Measurements from ENCODE around the gene DIAPH3. TPM values are rescaled to one million over a fixed set of nuclear protein-coding genes. Genes with fewer than 3 reads are reported as not detected.

DIAPH3 gene
- total RNA-seq, 5 donors from 2014 or later (not counting 1 experiment from before 2014, with no cell fraction given) = 0.14 to 0.45 (median 0.30) TPM

GRCh38 chr13:60019119-60019993 lies 144.4 kb downstream of the DIAPH3 start:
- Mint-ChIP-seq H3K9me3 (peaks cover 5 to 8% (median 6%) of the 10 kb centered on the region in 3 donors), H3K36me3 (no peaks in the 10 kb centered on the region), H3K27ac (no peak overlapping the region), H3K4me1 (peaks cover 10 to 20% (median 13%) of the 10 kb centered on the region in 3 donors), H3K27me3 (no peaks in the 10 kb centered on the region), H3K4me3 (no peak overlapping the region)
- CTCF ChIA-PET = no interaction called here
- POLR2A ChIA-PET = no interaction called here
- Histone ChIP-seq H3K4me3 (ENCODE audit: control insufficient read depth in 1 of 2, extremely low read depth in 1 of 2, low read length in 1 of 2) (no peak overlapping the region), H3K9me3 (no peaks in the 10 kb centered on the region), H3K4me1 (ENCODE audit: control insufficient read depth in 1 of 2, extremely low read depth in 1 of 2, insufficient read depth in 2 of 2, low read length in 2 of 2) (peaks cover 0 to 2% of the 10 kb centered on the region in 2 experiments), H3K36me3 (ENCODE audit: control insufficient read depth in 2 of 2, extremely low read depth in 1 of 2, insufficient read depth in 1 of 2, low read length in 1 of 2) (no peaks in the 10 kb centered on the region), H3K27me3 (replicated peaks in 1 of 2; ENCODE audit: control insufficient read depth in 2 of 2, extremely low read depth in 1 of 2, insufficient read depth in 2 of 2, low read length in 1 of 2) (no peaks in the 10 kb centered on the region), H3K27ac (ENCODE audit: low read length) (no peak overlapping the region)
- no CpG with 5 or more reads among the region's 6 CpGs for WGBS (ENCODE audit: insufficient coverage)
- DNase-seq = no peak
- no peak for ATAC-seq (replicated peaks in 1 of 4)

- Mint-ChIP-seq H3K27me3 (no peaks in the 10 kb centered on the region), H3K27ac (no peak overlapping the region), H3K9me3 (peaks cover 0 to 5% (median 2%) of the 10 kb centered on the region in 3 donors), H3K4me3 (no peak overlapping the region), H3K36me3 (no peaks in the 10 kb centered on the region), H3K4me1 (peaks cover 10 to 20% (median 13%) of the 10 kb centered on the region in 3 donors)
- peaks cover 0 to 2% of the 10 kb centered on the region in 2 experiments for H3K4me1 ChIP-seq (ENCODE audit: control insufficient read depth in 1 of 2, extremely low read depth in 1 of 2, insufficient read depth in 2 of 2, low read length in 2 of 2)
- no peaks in the 10 kb centered on the region for H3K27me3 ChIP-seq (replicated peaks in 1 of 2; ENCODE audit: control insufficient read depth in 2 of 2, extremely low read depth in 1 of 2, insufficient read depth in 2 of 2, low read length in 1 of 2)
- no peaks in the 10 kb centered on the region for H3K36me3 ChIP-seq (ENCODE audit: control insufficient read depth in 2 of 2, extremely low read depth in 1 of 2, insufficient read depth in 1 of 2, low read length in 1 of 2)
- POLR2A ChIA-PET = no interaction called here
- no CpG with 5 or more reads among the region's 1 CpG for WGBS (ENCODE audit: insufficient coverage)
- no peaks in the 10 kb centered on the region for H3K9me3 ChIP-seq
- no peak overlapping the region for H3K4me3 ChIP-seq (ENCODE audit: control insufficient read depth in 1 of 2, extremely low read depth in 1 of 2, low read length in 1 of 2)
- CTCF ChIA-PET = no interaction called here
- no peak for DNase-seq
- H3K27ac ChIP-seq (ENCODE audit: low read length) = no peak overlapping the region
- no peak for ATAC-seq (replicated peaks in 1 of 4)
Measured at GRCh38 chr13:60018536-60018935, 145.2 kb downstream of the DIAPH3 start.

GRCh38 chr13:60016229-60016628 lies 147.5 kb downstream of the DIAPH3 start:
- Histone ChIP-seq H3K9me3 (no peaks in the 10 kb centered on the region), H3K4me1 (ENCODE audit: control insufficient read depth in 1 of 2, extremely low read depth in 1 of 2, insufficient read depth in 2 of 2, low read length in 2 of 2) (peaks cover 0 to 2% of the 10 kb centered on the region in 2 experiments), H3K36me3 (ENCODE audit: control insufficient read depth in 2 of 2, extremely low read depth in 1 of 2, insufficient read depth in 1 of 2, low read length in 1 of 2) (no peaks in the 10 kb centered on the region), H3K27ac (ENCODE audit: low read length) (no peak overlapping the region), H3K4me3 (ENCODE audit: control insufficient read depth in 1 of 2, extremely low read depth in 1 of 2, low read length in 1 of 2) (no peak overlapping the region), H3K27me3 (replicated peaks in 1 of 2; ENCODE audit: control insufficient read depth in 2 of 2, extremely low read depth in 1 of 2, insufficient read depth in 2 of 2, low read length in 1 of 2) (no peaks in the 10 kb centered on the region)
- H3K9me3 Mint-ChIP-seq = peaks cover 0 to 5% (median 2%) of the 10 kb centered on the region in 3 donors
- no peaks in the 10 kb centered on the region for H3K27me3 Mint-ChIP-seq
- H3K36me3 Mint-ChIP-seq = no peaks in the 10 kb centered on the region
- H3K4me3 Mint-ChIP-seq = no peak overlapping the region
- no peak overlapping the region for H3K27ac Mint-ChIP-seq
- H3K4me1 Mint-ChIP-seq = peaks cover 10 to 16% (median 13%) of the 10 kb centered on the region in 3 donors
- ATAC-seq (replicated peaks in 1 of 4) = no peak
- 100% methylated on average over 1 of the region's 4 CpGs for WGBS (ENCODE audit: insufficient coverage)
- CTCF ChIA-PET = no interaction called here
- POLR2A ChIA-PET = no interaction called here
- DNase-seq = no peak

- Histone ChIP-seq H3K36me3 (ENCODE audit: control insufficient read depth in 2 of 2, extremely low read depth in 1 of 2, insufficient read depth in 1 of 2, low read length in 1 of 2) (no peaks in the 10 kb centered on the region), H3K27ac (ENCODE audit: low read length) (no peak overlapping the region), H3K4me1 (ENCODE audit: control insufficient read depth in 1 of 2, extremely low read depth in 1 of 2, insufficient read depth in 2 of 2, low read length in 2 of 2) (no peaks in the 10 kb centered on the region), H3K4me3 (ENCODE audit: control insufficient read depth in 1 of 2, extremely low read depth in 1 of 2, low read length in 1 of 2) (no peak overlapping the region), H3K27me3 (replicated peaks in 1 of 2; ENCODE audit: control insufficient read depth in 2 of 2, extremely low read depth in 1 of 2, insufficient read depth in 2 of 2, low read length in 1 of 2) (no peaks in the 10 kb centered on the region), H3K9me3 (no peaks in the 10 kb centered on the region)
- H3K27me3 Mint-ChIP-seq = no peaks in the 10 kb centered on the region
- no peaks in the 10 kb centered on the region for H3K9me3 Mint-ChIP-seq
- no peak overlapping the region for H3K4me3 Mint-ChIP-seq
- H3K36me3 Mint-ChIP-seq = no peaks in the 10 kb centered on the region
- 96% methylated on average over 3 of the region's 6 CpGs for WGBS (ENCODE audit: insufficient coverage)
- POLR2A ChIA-PET = no interaction called here
- DNase-seq = no peak
- no peaks in the 10 kb centered on the region for H3K4me1 Mint-ChIP-seq
- CTCF ChIA-PET = no interaction called here
- no peak overlapping the region for H3K27ac Mint-ChIP-seq
- ATAC-seq (replicated peaks in 1 of 4) = no peak
Measured at GRCh38 chr13:60013166-60013565, 150.6 kb downstream of the DIAPH3 start.

GRCh38 chr13:60012488-60012887 lies 151.2 kb downstream of the DIAPH3 start:
- no CpG with 5 or more reads among the region's 1 CpG for WGBS (ENCODE audit: insufficient coverage)
- no peaks in the 10 kb centered on the region for H3K27me3 Mint-ChIP-seq
- H3K9me3 Mint-ChIP-seq = no peaks in the 10 kb centered on the region
- no peaks in the 10 kb centered on the region for H3K4me1 Mint-ChIP-seq
- no peaks in the 10 kb centered on the region for H3K27me3 ChIP-seq (replicated peaks in 1 of 2; ENCODE audit: control insufficient read depth in 2 of 2, extremely low read depth in 1 of 2, insufficient read depth in 2 of 2, low read length in 1 of 2)
- no peaks in the 10 kb centered on the region for H3K36me3 Mint-ChIP-seq
- no peaks in the 10 kb centered on the region for H3K36me3 ChIP-seq (ENCODE audit: control insufficient read depth in 2 of 2, extremely low read depth in 1 of 2, insufficient read depth in 1 of 2, low read length in 1 of 2)
- H3K4me3 ChIP-seq (ENCODE audit: control insufficient read depth in 1 of 2, extremely low read depth in 1 of 2, low read length in 1 of 2) = no peak overlapping the region
- H3K4me1 ChIP-seq (ENCODE audit: control insufficient read depth in 1 of 2, extremely low read depth in 1 of 2, insufficient read depth in 2 of 2, low read length in 2 of 2) = no peaks in the 10 kb centered on the region
- no peaks in the 10 kb centered on the region for H3K9me3 ChIP-seq
- POLR2A ChIA-PET = no interaction called here
- DNase-seq (no peak), ATAC-seq (replicated peaks in 1 of 4) (no peak)
- H3K27ac ChIP-seq (ENCODE audit: low read length) = no peak overlapping the region
- H3K27ac Mint-ChIP-seq = no peak overlapping the region
- CTCF ChIA-PET = no interaction called here
- H3K4me3 Mint-ChIP-seq = no peak overlapping the region

- Histone ChIP-seq H3K4me1 (ENCODE audit: control insufficient read depth in 1 of 2, extremely low read depth in 1 of 2, insufficient read depth in 2 of 2, low read length in 2 of 2) (no peaks in the 10 kb centered on the region), H3K27me3 (replicated peaks in 1 of 2; ENCODE audit: control insufficient read depth in 2 of 2, extremely low read depth in 1 of 2, insufficient read depth in 2 of 2, low read length in 1 of 2) (no peaks in the 10 kb centered on the region), H3K9me3 (no peaks in the 10 kb centered on the region), H3K4me3 (ENCODE audit: control insufficient read depth in 1 of 2, extremely low read depth in 1 of 2, low read length in 1 of 2) (no peak overlapping the region), H3K27ac (ENCODE audit: low read length) (no peak overlapping the region), H3K36me3 (ENCODE audit: control insufficient read depth in 2 of 2, extremely low read depth in 1 of 2, insufficient read depth in 1 of 2, low read length in 1 of 2) (no peaks in the 10 kb centered on the region)
- DNase-seq (peak in 2 of 35 experiments; percentile 1 to 3), ATAC-seq (replicated peaks in 1 of 4) (no peak)
- Mint-ChIP-seq H3K4me1 (no peaks in the 10 kb centered on the region), H3K27ac (no peak overlapping the region), H3K4me3 (no peak overlapping the region), H3K9me3 (no peaks in the 10 kb centered on the region), H3K27me3 (no peaks in the 10 kb centered on the region), H3K36me3 (no peaks in the 10 kb centered on the region)
- 95% methylated on average over 4 of the region's 6 CpGs for WGBS (ENCODE audit: insufficient coverage)
- POLR2A ChIA-PET = no interaction called here
- CTCF ChIA-PET = no interaction called here
Measured at GRCh38 chr13:60009300-60010253, 154.2 kb downstream of the DIAPH3 start.
